Measurements from ENCODE around the gene DBI. TPM values are rescaled to one million over a fixed set of nuclear protein-coding genes. Genes with fewer than 3 reads are reported as not detected.
A peak's percentile ranks its signal among the peaks of the same experiment; 100 is the strongest.

Gene DBI
- total and polyA plus RNA-seq, 2 experiments from 2014 or later = 272 to 755 TPM

DNA sequence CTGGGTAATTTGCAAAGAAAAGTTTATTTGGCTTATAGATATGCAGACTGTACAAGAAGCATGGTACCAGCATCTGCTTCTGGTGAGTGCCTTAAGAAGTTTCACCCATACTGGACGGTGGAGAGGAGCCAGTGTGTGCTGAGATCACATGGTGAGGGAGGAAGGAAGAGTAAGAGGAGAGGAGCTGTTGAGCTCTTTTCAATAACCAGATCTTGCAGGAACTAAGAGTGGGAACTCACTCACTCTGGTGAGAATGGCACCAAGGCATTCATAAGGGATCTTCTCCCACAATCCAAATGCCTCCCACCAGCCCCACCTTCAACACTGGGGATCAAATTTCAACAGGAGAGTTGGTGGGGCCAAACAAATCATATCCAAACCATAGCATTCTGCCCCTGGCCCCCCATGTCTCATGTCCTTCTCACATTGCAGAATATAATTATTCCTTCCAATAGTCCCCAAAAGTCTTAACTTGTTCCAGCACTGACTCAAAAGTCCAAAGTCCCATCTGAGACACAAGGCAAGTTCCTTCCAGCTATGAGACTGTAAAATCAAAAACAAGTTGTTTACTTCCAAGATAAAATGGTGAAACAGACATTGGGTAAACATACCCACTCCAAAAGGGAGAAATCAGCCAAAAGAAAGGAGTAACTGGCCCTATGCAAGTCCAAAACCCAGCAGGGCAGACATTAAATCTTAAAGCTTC, 53.2 kb downstream of the DBI start:
- Histone ChIP-seq H3K36me3 (replicated peaks; ENCODE audit: insufficient read depth, low read depth) (no peaks in the 10 kb centered on the region), H3K9me3 (ENCODE audit: low read depth) (no peaks in the 10 kb centered on the region), H4K20me1 (ENCODE audit: insufficient read depth, poor library complexity, severe bottlenecking) (no peaks in the 10 kb centered on the region), H2AFZ (no peak overlapping the region), H3K9me2 (replicated peaks; ENCODE audit: insufficient read depth) (no peaks in the 10 kb centered on the region), H3K27ac (peak overlapping the region; percentile 99), H3K79me2 (no peaks in the 10 kb centered on the region), H3K4me3 (no peak overlapping the region), H3K27me3 (no peaks in the 10 kb centered on the region), H3K4me1 (ENCODE audit: insufficient read depth) (peaks cover 46% of the 10 kb centered on the region), H3K4me2 (no peak overlapping the region)
- no peak for DNase-seq (ENCODE audit: low spot score)
- no peak for TF ChIP-seq EZH2phosphoT487 (IDR thresholded peaks at IDR 0.05; ENCODE audit: low read depth, severe bottlenecking, unreplicated experiment)
- TF ChIP-seq EZH2 (IDR thresholded peaks at IDR 0.05; ENCODE audit: borderline replicate concordance) = no peak
- TF ChIP-seq, protein P1, sequence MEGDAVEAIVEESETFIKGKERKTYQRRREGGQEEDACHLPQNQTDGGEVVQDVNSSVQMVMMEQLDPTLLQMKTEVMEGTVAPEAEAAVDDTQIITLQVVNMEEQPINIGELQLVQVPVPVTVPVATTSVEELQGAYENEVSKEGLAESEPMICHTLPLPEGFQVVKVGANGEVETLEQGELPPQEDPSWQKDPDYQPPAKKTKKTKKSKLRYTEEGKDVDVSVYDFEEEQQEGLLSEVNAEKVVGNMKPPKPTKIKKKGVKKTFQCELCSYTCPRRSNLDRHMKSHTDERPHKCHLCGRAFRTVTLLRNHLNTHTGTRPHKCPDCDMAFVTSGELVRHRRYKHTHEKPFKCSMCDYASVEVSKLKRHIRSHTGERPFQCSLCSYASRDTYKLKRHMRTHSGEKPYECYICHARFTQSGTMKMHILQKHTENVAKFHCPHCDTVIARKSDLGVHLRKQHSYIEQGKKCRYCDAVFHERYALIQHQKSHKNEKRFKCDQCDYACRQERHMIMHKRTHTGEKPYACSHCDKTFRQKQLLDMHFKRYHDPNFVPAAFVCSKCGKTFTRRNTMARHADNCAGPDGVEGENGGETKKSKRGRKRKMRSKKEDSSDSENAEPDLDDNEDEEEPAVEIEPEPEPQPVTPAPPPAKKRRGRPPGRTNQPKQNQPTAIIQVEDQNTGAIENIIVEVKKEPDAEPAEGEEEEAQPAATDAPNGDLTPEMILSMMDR (IDR thresholded peaks at IDR 0.05; ENCODE audit: poor library complexity) = no peak
- WGBS (ENCODE audit: low lambda C conversion rate, missing lambda C conversion rate) = 81% methylated on average over 1 of the region's 1 CpG

GRCh38 chr2:119421304-119421703, 54.5 kb downstream of the DBI start:
- H3K27me3 ChIP-seq = no peaks in the 10 kb centered on the region
- peaks cover 57% of the 10 kb centered on the region for H3K4me1 ChIP-seq (ENCODE audit: insufficient read depth)
- no peak overlapping the region for H3K4me2 ChIP-seq
- no peaks in the 10 kb centered on the region for H3K36me3 ChIP-seq (replicated peaks; ENCODE audit: insufficient read depth, low read depth)
- H3K79me2 ChIP-seq = no peaks in the 10 kb centered on the region
- H4K20me1 ChIP-seq (ENCODE audit: insufficient read depth, poor library complexity, severe bottlenecking) = no peaks in the 10 kb centered on the region
- TF ChIP-seq EZH2phosphoT487 (IDR thresholded peaks at IDR 0.05; ENCODE audit: low read depth, severe bottlenecking, unreplicated experiment) = no peak
- TF ChIP-seq, protein P1 (IDR thresholded peaks at IDR 0.05; ENCODE audit: poor library complexity) = no peak
- 100% methylated on average over 1 of the region's 1 CpG for WGBS (ENCODE audit: low lambda C conversion rate, missing lambda C conversion rate)
- no peaks in the 10 kb centered on the region for H3K9me3 ChIP-seq (ENCODE audit: low read depth)
- DNase-seq (ENCODE audit: low spot score) = no peak
- peak overlapping the region; percentile 99 for H3K27ac ChIP-seq
- no peak overlapping the region for H2AFZ ChIP-seq
- no peak overlapping the region for H3K4me3 ChIP-seq
- no peaks in the 10 kb centered on the region for H3K9me2 ChIP-seq (replicated peaks; ENCODE audit: insufficient read depth)

DNA sequence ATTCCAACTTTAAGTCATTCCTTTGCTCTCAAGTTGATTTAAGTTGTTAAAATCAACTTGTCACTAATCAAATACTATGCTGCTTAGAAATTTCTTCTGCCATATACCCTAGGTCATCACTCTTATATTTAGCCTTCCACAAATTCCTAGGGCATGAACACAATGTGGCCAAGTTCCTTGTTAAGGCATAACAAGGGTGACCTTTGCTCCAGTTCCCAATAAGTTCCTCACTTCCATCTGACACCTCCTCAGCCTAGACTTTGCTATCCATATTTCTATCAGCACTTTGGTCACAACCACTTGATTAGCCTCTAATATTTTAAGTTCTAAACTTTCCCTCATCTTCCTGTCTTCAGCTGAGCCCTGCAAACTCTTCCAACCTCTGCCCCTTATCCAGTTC, 55.0 kb downstream of the DBI start:
- H3K79me2 ChIP-seq = no peaks in the 10 kb centered on the region
- no peak overlapping the region for H3K4me2 ChIP-seq
- peaks cover 62% of the 10 kb centered on the region for H3K4me1 ChIP-seq (ENCODE audit: insufficient read depth)
- DNase-seq (ENCODE audit: low spot score) = no peak
- H3K9me2 ChIP-seq (replicated peaks; ENCODE audit: insufficient read depth) = no peaks in the 10 kb centered on the region
- H3K36me3 ChIP-seq (replicated peaks; ENCODE audit: insufficient read depth, low read depth) = no peaks in the 10 kb centered on the region
- H2AFZ ChIP-seq = no peak overlapping the region
- no peak overlapping the region for H3K4me3 ChIP-seq
- peak overlapping the region; percentile 99 for H3K27ac ChIP-seq
- TF ChIP-seq EZH2 (IDR thresholded peaks at IDR 0.05; ENCODE audit: borderline replicate concordance) (no peak), EZH2phosphoT487 (IDR thresholded peaks at IDR 0.05; ENCODE audit: low read depth, severe bottlenecking, unreplicated experiment) (no peak)
- TF ChIP-seq, protein P1 (IDR thresholded peaks at IDR 0.05; ENCODE audit: poor library complexity) = no peak
- H3K27me3 ChIP-seq = no peaks in the 10 kb centered on the region
- no peaks in the 10 kb centered on the region for H3K9me3 ChIP-seq (ENCODE audit: low read depth)
- H4K20me1 ChIP-seq (ENCODE audit: insufficient read depth, poor library complexity, severe bottlenecking) = no peaks in the 10 kb centered on the region

Other genes starting within 250 kb of the DBI start
- 3.7 and 4.9 TPM in 2 replicates for gene C1QL2, start 208.2 kb upstream of the DBI start, total RNA-seq
- 9.9 and 12.9 TPM in 2 replicates for gene C1QL2, start 208.2 kb upstream of the DBI start, polyA plus RNA-seq
- 10.2 and 11.2 TPM in 2 replicates for gene STEAP3, start 143.1 kb upstream of the DBI start, total RNA-seq
- gene STEAP3, start 143.1 kb upstream of the DBI start, polyA plus RNA-seq = 7.1 and 12.0 TPM in 2 replicates
- 11.3 and 16.6 TPM in 2 replicates for gene C2orf76, start 143 bp upstream of the DBI start, total RNA-seq
- 17.6 and 18.3 TPM in 2 replicates for gene C2orf76, start 143 bp upstream of the DBI start, polyA plus RNA-seq
- gene TMEM37, start 64.9 kb downstream of the DBI start, total RNA-seq = 52.6 TPM in 2 replicates
- 89.9 and 123 TPM in 2 replicates for gene TMEM37, start 64.9 kb downstream of the DBI start, polyA plus RNA-seq
- 1.7 and 2.4 TPM in 2 replicates for gene SCTR, start 157.5 kb downstream of the DBI start, total RNA-seq
- 4.3 and 4.9 TPM in 2 replicates for gene SCTR, start 157.5 kb downstream of the DBI start, polyA plus RNA-seq
- 3.4 and 8.1 TPM in 2 replicates for gene CFAP221, start 177.5 kb downstream of the DBI start, total RNA-seq
- gene CFAP221, start 177.5 kb downstream of the DBI start, polyA plus RNA-seq = 3.3 and 3.5 TPM in 2 replicates